Fibroblast of lung (primary cell): Measurements from ENCODE around the gene NDUFA13. TPM values are rescaled to one million over a fixed set of nuclear protein-coding genes. Genes with fewer than 3 reads are reported as not detected.
A peak's percentile ranks its signal among the peaks of the same experiment; 100 is the strongest.

Source experiments
- DNase-seq, 2 donors: peaks; one replicate each; pipeline versions ENCODE4 v3.0.0 to v3.0.0-alpha.2; 2010; ENCODE audit warnings: low read depth in 2 of 2
- H2AFZ ChIP-seq: 2 replicates; pipeline ENCODE4 v1.5.1; 2012; ENCODE audit warnings: low read length, control low read depth, inconsistent platforms
- H3K27ac ChIP-seq: 2 replicates; pipeline ENCODE4 v1.5.1; 2011; ENCODE audit warnings: low read length, control low read depth; ENCODE audit not compliant: insufficient read depth
- H3K27me3 ChIP-seq: 2 replicates; pipeline ENCODE4 v1.5.1; 2011; ENCODE audit warnings: mild to moderate bottlenecking, low read length; ENCODE audit not compliant: control insufficient read depth, insufficient read depth
- H3K36me3 ChIP-seq: 2 replicates; pipeline ENCODE4 v1.5.1; 2011; ENCODE audit warnings: low read length; ENCODE audit not compliant: control insufficient read depth, insufficient read depth
- H3K4me1 ChIP-seq: 2 replicates; pipeline ENCODE4 v1.5.1; 2011; ENCODE audit warnings: low read length; ENCODE audit not compliant: control insufficient read depth, insufficient read depth; ENCODE audit errors: extremely low read depth
- H3K4me2 ChIP-seq: 2 replicates; pipeline ENCODE4 v1.5.1; 2011; ENCODE audit warnings: low read length, control low read depth; ENCODE audit not compliant: insufficient read depth; ENCODE audit errors: extremely low read depth
- H3K4me3 ChIP-seq, 4 experiments: fragments of 200-600 bp in 1 of 4; sonication (generic) in 1 of 4; replicated peaks in 1 of 4; 2 replicates each; pipeline ENCODE4 v1.5.1; 2011 to 2016; ENCODE audit warnings: low read length in 4 of 4, low read depth in 3 of 4, mild to moderate bottlenecking in 3 of 4, control low read depth in 2 of 4, inconsistent platforms in 1 of 4, mixed read lengths in 1 of 4; ENCODE audit not compliant: insufficient read depth in 1 of 4; ENCODE audit errors: control extremely low read depth in 1 of 4
- H3K79me2 ChIP-seq: 2 replicates; pipeline ENCODE4 v1.5.1; 2012; ENCODE audit warnings: mild to moderate bottlenecking, low read length, inconsistent platforms; ENCODE audit not compliant: control insufficient read depth, insufficient read depth
- H3K9ac ChIP-seq: 2 replicates; pipeline ENCODE4 v1.5.1; 2011; ENCODE audit warnings: mild to moderate bottlenecking, low read length, control low read depth; ENCODE audit not compliant: insufficient read depth
- H3K9me3 ChIP-seq: 2 replicates; pipeline ENCODE4 v1.5.1; 2012; ENCODE audit warnings: low read depth, low read length; ENCODE audit not compliant: control insufficient read depth, insufficient read depth
- H4K20me1 ChIP-seq: 2 replicates; pipeline ENCODE4 v1.5.1; 2011; ENCODE audit warnings: low read length; ENCODE audit not compliant: control insufficient read depth, insufficient read depth; ENCODE audit errors: extremely low read depth
- EZH2 ChIP-seq: IDR thresholded peaks from 2 replicates; pipeline ENCODE4 v1.5.1; 2012; ENCODE audit warnings: low read length, control low read depth, mild to moderate bottlenecking; ENCODE audit errors: missing control alignments
- polyA plus RNA-seq, 2 donors: library from polyadenylated mRNA; depleted of rRNA in 1 of 2; stranded (reverse) in 1 of 2; unstranded in 1 of 2; fragments of >200 nt; gene quantifications; 2 replicates each; pipeline ENCODE4 v1.2.1, GENCODE V29; 2011 to 2012; ENCODE audit warnings: missing spikeins in 1 of 2
- total RNA-seq: library from RNA; depleted of rRNA; stranded (reverse); fragments of >200 nt; gene quantifications from 2 replicates; pipeline ENCODE4 v1.2.1, GENCODE V29; 2014
- TF ChIP-seq, protein P1 (sequence below), 2 donors: IDR thresholded peaks in 1 of 2; conservative IDR thresholded peaks in 1 of 2; 1 replicate in 1 of 2; 2 replicates in 1 of 2; pipeline ENCODE4 v1.5.1; 2011 to 2012; ENCODE audit warnings: low read length in 2 of 2, control low read depth in 1 of 2, inconsistent platforms in 1 of 2, low read depth in 1 of 2, mild to moderate bottlenecking in 1 of 2

NDUFA13 gene
- total and polyA plus RNA-seq, 2 donors (not counting 1 experiment from before 2014, with no cell fraction given) = 221 to 306 TPM

GRCh38 chr19:19548915-19549759 lies 33.1 kb downstream of the NDUFA13 start:
- no peak for DNase-seq
- Histone ChIP-seq H3K27me3 (peaks cover 7% of the 10 kb centered on the region), H3K79me2 (no peaks in the 10 kb centered on the region), H3K9me3 (no peaks in the 10 kb centered on the region), H3K4me2 (no peak overlapping the region), H2AFZ (no peak overlapping the region), H3K9ac (no peak overlapping the region), H3K36me3 (no peaks in the 10 kb centered on the region), H4K20me1 (no peaks in the 10 kb centered on the region), H3K4me3 (no peak overlapping the region), H3K27ac (no peak overlapping the region), H3K4me1 (no peaks in the 10 kb centered on the region)
- no peak for TF ChIP-seq EZH2
- TF ChIP-seq, protein P1, sequence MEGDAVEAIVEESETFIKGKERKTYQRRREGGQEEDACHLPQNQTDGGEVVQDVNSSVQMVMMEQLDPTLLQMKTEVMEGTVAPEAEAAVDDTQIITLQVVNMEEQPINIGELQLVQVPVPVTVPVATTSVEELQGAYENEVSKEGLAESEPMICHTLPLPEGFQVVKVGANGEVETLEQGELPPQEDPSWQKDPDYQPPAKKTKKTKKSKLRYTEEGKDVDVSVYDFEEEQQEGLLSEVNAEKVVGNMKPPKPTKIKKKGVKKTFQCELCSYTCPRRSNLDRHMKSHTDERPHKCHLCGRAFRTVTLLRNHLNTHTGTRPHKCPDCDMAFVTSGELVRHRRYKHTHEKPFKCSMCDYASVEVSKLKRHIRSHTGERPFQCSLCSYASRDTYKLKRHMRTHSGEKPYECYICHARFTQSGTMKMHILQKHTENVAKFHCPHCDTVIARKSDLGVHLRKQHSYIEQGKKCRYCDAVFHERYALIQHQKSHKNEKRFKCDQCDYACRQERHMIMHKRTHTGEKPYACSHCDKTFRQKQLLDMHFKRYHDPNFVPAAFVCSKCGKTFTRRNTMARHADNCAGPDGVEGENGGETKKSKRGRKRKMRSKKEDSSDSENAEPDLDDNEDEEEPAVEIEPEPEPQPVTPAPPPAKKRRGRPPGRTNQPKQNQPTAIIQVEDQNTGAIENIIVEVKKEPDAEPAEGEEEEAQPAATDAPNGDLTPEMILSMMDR (conservative IDR thresholded peaks at IDR 0.05 in 1 of 2, IDR thresholded peaks at IDR 0.05 in 1 of 2; ENCODE audit: low read depth in 1 of 2, low read length in 2 of 2) = no peak

DNA sequence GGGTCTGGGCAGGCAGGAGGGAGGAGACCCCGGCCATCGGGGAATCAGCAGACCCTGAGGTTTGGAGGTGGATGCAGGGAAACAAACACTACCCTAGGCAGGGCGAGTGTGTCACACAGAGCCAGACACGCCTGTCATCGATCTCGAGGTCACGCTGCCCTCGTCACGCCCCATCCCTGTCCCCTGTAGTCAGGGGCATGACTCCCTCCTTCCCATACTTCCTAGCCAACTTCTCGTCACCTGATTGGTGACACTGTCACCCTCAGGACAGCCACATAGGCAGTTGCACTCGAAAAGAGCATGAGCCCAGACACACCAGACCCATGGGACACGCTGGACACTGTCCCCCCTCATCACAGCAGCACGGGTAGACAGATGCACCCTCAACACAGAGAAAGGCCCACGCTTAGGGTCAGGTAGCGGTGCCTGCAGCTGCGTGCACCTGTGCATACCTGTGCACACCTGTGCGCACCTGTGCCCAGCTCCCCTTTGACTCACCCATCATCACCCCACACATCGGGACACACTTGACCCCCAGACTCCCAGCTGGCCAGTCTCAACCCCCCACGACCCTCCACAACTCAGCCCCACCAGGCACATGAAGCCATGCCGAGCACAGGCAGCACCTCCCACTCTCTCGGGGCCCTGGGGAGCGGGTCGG lies 33.9 kb downstream of the NDUFA13 start:
- Histone ChIP-seq H3K4me3 (no peak overlapping the region), H3K9ac (no peak overlapping the region), H3K4me2 (no peak overlapping the region), H3K9me3 (no peaks in the 10 kb centered on the region), H3K4me1 (no peaks in the 10 kb centered on the region), H3K27me3 (peaks cover 7% of the 10 kb centered on the region), H4K20me1 (no peaks in the 10 kb centered on the region), H3K79me2 (no peaks in the 10 kb centered on the region), H3K36me3 (no peaks in the 10 kb centered on the region), H3K27ac (no peak overlapping the region), H2AFZ (no peak overlapping the region)
- TF ChIP-seq, protein P1 (conservative IDR thresholded peaks at IDR 0.05 in 1 of 2, IDR thresholded peaks at IDR 0.05 in 1 of 2; ENCODE audit: low read depth in 1 of 2, low read length in 2 of 2) = no peak
- TF ChIP-seq EZH2 = no peak
- no peak for DNase-seq

DNA sequence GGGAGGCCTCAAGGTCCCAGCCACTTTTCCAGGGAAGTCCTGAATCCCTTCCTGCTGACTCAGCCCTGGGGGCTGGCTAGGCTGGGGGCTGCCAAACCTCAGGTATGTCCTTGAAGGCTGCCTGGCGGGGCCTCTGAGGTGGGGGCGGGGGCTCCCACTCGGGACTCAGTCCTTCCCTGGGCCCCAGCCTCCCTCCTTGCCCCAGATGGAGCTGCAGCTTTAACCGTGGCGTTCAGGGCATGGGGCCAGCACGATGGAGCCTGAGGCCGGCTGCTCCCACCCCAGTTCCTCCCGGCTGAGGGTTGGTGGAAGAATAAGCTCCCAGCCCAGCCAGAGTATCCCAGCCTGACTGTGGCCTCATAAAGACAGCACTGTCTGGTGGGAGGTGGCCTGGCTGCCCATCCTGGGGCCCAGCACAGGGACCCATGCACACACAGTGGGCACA lies 34.5 kb downstream of the NDUFA13 start:
- Histone ChIP-seq H3K4me3 (no peak overlapping the region), H3K27me3 (peaks cover 7% of the 10 kb centered on the region), H3K36me3 (no peaks in the 10 kb centered on the region), H3K9me3 (no peaks in the 10 kb centered on the region), H3K4me2 (no peak overlapping the region), H3K4me1 (no peaks in the 10 kb centered on the region), H3K79me2 (no peaks in the 10 kb centered on the region), H2AFZ (no peak overlapping the region), H4K20me1 (no peaks in the 10 kb centered on the region), H3K9ac (no peak overlapping the region), H3K27ac (no peak overlapping the region)
- peak in 1 of 2 donors; percentile 92 for DNase-seq
- TF ChIP-seq, protein P1 (conservative IDR thresholded peaks at IDR 0.05 in 1 of 2, IDR thresholded peaks at IDR 0.05 in 1 of 2; ENCODE audit: low read depth in 1 of 2, low read length in 2 of 2) = no peak
- TF ChIP-seq EZH2 = no peak
